Measurements from ENCODE around the gene NSMF.

The NSMF gene

DNA sequence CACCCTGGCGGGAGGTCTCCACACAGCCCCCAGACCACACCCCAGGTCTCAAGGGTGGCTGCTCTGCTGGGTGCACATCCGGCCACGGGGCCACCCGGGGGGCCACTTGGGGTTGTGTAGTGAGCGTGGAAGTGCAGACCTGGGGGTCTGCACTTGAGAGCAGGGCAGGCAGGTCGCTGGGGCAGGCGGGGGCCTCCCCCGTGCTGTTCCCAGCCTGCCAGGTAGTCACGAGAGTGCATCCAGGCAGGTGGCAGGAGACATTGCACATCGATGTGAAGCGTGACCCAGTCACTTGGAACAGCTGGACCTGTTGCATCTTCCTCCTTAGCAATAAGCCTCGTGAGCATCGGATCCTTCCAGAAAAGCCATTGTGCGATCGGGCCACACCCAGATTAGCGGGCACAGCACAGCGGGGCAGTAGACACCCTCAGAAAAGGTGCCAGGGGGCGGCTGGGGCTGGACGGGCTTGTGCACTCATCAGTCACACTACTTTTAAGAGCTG is 13.2 kb downstream of the NSMF start:
- DNase-seq (ENCODE audit: low read depth in 2 of 2): no peak

DNA sequence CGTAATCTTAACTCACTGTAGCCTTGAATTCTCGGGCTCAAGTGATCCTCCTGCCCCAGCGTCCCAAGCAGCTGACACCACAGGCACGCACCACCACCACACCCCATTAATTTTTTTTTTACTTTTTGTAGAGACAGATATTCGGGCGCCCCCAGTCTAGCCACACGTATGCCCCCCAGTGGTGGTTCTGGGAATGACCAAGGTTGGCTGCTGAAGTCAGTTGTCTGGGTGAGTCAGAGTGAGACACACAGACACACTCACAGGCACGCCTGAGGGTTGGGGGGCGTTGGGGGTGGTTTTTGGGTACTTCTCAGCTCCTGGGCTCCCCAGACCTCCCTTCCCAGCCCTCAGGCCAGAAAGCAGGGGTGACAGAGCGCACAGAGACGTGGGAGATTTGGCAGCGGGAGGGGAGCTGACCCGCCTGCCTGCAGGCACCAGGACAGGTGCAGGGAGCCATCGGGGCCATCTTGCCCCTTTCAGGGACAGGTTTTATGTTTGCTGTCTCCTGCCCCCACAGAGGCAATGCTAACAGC is 13.8 kb downstream of the NSMF start:
- DNase-seq (ENCODE audit: low read depth in 2 of 2): peak; percentile 83 to 86

DNA sequence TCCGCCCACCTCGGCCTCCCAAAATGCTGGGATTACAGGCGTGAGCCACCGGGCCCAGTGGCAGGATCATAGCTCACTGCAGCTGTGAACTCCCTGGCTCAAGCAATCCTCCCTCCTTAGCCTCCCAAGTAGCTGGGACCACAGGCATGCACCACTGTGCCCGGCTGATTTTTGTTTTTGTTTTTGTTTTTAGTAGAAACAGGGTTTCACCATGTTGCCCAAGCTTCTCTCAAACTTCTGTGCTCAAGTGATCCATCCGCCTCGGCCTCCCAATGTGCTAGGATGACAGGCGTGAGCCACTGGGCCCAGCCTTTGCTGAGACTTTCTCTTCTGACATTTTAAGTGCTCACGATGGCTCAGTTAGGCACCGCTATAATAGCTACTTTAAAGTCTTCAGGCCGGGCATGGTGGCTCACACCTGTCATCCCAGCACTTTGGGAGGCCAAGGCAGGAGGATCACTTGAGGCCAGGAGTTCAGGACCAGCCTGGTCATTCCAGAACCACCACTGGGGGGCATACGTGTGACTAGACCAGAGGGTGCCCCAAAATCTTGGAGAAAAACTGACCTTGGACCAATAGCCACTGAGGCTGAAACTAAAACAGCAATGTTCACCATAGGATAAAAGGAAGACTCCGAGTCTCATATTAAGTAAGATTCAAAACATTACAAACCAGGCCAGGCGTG is 14.9 kb downstream of the NSMF start:
- no peak for DNase-seq (ENCODE audit: low read depth in 2 of 2)

DNA sequence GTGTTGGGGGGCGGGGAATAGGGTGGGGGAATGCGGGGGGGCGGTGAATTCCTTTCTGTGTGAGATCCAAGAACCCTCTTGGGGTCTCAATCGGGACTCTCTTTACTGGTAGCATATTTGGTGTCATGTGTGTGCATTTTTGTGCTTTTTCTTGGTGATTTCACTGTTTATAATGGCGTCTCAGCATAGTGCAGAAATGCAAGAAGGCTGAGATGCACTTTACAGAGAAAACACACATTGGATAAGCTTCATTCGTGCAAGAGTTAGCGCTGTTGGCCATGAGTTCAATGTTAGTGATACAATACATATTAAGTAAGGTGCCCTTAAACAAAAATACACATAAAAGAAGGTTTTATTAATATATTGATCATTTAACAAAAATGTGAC is 17.2 kb downstream of the NSMF start:
- DNase-seq (ENCODE audit: low read depth in 2 of 2): no peak

DNA sequence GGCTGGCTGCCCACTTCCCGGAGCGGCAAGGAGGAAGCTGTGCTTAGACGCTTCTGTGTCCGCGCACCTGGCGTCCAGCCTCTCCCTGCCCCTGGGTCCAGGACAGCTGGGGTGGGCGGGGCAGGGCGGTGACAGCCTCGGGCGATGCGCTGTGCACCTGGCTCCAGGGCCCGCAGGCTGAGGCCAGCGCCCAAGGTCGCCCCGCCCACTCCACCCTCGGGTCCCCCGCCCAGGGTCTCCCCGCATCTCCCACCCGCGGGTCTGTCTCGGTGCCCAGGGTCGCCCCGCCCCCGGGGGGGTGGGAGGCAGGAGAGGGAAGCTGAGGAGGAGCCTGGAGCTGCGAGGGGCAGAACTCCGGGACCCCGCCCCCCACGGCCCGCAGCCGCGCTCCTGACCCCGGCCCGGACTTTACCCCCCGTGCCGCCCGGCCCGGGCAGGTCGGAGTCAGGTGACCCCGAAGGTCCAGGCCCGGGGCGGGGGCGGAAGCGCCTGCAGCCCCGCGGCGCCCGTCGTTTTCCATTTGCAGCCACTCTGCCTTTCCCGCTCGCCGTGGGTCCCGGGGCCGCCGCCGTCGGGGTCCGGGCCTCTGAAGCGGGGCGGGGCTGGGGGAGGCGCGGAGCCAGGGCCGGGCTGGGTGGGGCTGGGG is 17.7 kb downstream of the NSMF start, which contains the start of gene ENTPD8:
TSS of gene ENTPD8 (minus strand) at position 69 of the 646 bp plus-strand sequence. CDS start 3,072 bp downstream, outside the sequence.
- DNase-seq (ENCODE audit: low read depth in 2 of 2): no peak

DNA sequence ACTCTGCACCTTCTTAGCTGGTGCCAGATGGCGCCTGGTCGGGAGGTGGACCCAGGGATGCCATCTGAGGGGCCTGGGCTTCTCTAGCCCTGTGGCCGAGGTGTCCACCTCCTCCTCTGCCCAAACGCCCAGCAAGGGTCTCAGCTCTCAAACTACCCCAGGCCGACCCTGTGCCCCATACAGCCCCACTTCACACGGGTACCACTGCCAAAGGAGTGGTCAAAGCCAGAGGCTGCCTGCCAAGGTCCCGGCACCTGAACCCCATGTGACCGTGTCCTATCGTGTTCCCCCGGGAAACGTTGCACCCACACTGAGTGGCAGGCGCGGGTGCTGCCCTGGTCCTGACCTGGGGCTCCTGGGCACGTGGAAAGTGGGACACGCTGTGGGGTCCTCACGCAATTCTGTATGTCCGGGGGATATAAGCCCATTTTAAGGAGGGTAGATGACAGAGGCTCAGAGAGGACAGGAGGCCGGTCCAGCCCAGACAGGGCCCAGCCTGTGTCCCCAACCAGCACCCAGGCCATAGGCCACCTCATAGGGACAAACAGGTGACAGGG is 19.9 kb downstream of the NSMF start:
- no peak for DNase-seq (ENCODE audit: low read depth in 2 of 2)

DNA sequence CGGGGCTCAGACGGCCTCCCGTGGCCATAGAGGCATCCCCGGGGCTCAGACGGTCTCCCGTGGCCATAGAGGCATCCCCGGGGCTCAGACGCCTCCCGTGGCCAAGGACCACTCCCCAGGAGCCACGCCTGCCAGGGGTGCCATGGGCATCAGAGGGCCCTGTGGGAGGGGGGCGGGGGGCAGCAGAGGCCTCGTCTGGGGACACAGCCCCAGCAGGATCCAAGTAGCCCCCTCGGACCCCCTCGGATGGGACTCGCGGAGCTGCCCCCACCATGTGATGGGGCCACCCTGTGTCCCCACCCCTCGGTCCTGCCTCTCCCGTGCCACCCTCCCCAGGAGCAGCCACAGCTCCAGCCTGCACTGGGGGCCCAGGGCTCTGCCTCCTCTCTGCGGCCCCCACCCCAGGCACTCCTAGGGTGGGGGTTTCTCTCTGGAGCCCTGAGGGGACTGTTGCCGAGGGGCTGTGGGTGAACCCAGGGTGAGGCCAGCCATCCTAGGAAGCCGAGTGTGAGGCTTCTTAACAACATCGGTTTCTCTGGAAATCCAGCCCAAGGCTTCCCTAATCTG is 20.5 kb downstream of the NSMF start:
- no peak for DNase-seq (ENCODE audit: low read depth in 2 of 2)

DNA sequence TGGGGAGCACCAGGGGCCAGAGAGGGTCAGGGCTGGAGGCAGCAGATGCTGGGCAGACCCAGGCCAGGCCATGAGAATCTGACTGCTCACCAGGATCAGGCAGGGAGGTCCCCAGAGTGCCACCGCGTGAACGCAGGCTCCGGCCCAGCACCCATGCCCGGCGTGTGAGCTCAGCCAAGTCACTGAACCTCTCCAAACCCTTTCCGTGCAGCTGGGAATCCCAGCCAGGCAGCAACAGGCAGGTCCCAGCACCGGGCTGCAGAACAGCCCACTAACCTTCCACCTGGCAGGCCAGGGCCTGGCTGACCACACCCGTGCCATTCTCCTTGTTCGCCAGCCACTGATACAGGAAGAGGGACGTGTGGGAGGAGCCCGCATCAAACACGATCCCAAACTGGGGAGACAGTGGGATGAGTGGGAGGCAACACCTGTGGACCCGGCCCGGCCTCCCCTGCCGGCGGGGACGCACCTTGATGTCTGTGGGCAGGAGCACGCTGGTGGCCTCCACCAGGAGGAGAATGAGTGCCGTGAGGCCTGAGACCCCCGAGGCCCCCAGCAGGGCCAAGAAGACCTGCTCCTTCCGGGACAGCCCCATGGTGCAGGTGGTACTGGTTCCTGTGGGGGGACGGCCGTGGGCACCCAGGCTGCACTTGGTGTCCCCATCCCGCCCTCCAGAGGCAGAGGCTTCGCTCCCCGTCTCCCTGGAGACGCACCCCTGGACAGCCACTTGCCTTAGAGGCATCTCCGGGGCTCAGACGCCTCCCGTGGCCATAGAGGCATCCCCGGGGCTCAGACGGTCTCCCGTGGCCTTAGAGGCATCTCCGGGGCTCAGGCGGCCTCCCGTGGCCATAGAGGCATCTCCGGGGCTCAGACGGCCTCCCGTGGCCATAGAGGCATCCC is 21.2 kb downstream of the NSMF start:
- no peak for DNase-seq (ENCODE audit: low read depth in 2 of 2)

DNA sequence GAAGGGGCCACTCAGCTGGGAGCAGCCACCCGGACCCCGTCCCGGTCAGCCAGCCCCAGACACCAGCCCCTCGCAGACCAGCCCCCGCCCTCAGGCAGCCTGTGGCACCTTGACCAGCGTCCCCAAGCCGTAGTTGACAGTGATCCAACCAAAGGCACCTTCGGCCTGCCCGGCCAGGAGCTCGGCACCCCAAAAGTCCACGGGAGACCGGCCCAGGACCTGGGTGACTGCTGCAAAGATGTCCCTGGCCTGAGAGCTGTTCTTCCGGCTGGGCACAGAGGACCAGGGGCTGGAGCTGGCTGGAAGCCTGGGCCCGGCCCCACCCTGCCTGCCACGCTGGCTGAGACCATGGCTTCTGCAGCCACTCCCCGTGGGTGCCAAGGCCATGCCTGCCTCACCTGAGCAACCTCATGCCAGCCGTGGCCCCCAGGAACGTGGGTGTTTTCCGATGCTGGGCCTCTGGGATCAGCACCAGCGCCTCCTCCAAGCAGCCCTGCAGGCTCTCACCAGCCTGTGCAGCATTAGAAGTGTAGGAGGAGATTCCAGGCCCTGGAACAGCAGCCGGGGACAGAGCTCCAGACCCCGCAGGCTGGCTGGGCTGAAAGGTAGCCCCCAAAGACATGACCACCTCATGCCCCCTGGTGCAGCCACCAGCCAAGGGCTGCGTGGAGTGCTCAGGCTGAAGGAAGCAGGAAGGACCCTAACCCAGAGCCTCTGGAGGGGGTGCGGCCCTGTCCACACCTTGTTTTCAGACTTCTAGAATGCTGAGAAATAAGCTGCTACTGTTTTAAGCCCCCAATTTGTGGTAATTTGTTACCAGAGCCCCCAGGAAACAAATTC is 22.2 kb downstream of the NSMF start:
- no peak for DNase-seq (ENCODE audit: low read depth in 2 of 2)

DNA sequence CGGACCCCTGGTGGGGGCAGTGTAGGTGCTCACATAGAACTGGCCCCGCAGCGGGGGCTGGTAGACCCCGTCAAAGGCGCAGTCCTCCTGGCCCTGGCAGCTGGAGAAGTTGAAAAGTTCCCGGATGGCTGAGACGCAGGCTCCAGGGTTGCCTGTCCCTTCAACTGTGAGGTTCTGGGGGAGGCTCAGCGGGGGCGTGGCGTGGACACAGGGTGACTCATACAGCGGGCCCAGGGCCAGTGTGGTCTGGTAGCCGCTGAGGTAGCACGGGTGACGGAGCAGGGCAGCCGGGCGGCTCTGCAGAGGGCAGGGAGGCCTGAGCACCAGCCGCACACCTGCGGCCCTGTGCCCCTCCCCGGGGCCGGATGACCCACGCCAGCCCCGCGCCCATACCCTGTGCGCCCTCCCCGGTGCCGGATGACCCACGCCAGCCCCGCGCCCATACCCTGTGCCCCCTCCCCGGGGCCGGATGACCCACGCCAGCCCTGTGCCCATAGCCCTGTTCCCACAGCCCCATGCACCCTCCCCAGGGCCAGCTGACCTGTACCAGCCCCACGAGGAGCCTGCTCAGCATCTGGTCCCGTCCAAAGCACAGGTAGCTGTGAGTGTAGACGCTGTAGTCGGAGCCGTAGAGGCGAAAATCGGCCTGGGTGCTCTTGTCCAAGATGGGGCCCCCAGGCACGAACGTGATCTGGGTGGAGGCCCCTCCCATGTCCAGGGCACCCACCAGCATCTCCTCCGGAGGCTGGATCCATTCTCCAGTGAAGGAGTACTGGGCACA is 23.0 kb downstream of the NSMF start:
- no peak for DNase-seq (ENCODE audit: low read depth in 2 of 2)

DNA sequence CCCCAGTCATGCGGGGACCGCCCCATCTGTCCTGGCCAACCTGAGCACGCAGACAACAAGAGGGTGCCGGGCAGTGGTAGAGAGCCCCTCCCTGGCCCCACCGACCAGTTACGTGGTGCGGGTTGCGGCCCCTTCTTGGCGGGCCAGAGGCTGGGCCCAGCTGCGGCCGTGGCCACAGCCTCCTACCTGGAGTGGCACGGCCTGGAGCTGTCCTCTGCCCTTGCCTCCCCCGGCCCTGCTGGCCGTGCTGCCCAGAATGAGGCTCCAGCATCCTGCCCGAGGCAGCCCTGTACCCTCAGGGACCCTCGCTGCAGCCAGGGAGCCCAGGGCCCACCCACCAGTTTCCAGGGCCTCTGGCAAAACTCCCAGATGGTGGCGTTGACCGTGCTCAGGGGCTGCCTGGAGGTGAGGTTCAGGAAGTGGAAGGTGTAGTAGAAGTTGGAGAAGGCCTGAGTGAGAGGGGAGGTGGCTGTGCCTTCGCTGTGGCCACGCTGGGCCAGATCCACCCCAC is 23.7 kb downstream of the NSMF start:
- DNase-seq (ENCODE audit: low read depth in 2 of 2): no peak

DNA sequence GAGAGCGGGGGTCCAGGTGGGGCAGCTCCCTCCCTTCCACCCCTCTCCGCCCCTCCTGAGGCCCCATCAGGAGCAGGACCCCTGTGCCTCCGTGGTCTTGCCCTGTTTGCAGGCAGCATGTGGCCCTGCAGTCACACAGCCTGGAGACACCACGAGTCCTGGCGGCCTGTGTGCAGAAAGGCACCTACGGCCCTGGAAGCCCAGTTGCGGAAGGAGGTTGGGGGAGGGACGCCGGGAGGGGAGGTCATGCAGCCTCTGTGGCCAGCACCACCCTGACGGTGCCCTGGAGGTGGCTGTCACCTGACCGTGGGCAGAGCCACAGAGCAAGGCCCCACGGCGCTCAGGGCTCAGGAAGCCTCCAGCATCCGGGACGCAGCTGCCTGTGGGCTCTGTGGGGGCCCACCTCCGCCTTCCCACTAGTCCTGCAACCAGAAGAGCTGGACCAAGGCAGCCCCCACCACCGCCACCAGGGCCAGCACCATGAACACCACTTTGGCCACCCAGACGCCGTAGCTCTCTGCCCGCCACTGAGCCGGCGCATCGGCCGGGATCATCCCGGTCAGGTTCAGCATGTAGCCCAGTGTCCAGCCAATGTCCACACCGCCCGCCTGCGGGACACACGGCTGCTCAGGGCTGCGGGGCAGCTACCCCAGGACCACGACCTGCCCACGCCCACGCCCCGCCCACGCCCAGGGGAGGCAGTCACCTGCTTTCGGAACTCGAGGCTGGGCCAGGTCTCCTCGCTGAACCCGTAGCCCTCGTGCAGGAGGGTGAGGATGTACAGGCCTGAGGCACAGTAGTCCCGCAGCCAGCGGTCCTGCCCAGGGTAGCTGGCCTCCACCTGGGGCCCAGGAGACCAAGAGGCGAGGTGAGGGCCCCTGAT is 24.4 kb downstream of the NSMF start:
- no peak for DNase-seq (ENCODE audit: low read depth in 2 of 2)

DNA sequence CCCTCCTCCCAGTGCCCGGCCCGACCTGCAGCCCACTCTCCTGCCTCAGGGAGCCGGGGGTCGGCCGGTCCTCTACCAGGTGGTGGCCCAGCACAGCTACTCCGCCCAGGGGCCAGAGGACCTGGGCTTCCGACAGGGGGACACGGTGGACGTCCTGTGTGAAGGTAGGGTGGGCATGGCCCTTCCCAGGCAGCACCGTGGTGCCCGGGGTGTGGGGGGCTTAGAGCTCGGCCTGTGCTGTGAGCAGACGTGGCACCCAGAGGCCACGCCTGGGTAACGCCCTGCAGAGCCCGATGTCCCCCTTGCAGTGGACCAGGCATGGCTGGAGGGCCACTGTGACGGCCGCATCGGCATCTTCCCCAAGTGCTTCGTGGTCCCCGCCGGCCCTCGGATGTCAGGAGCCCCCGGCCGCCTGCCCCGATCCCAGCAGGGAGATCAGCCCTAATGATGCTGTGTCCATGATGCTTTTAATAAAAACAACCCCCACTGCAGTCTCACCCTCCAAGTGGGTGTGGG is 25.2 kb downstream of the NSMF start:
- DNase-seq (ENCODE audit: low read depth in 2 of 2): no peak

DNA sequence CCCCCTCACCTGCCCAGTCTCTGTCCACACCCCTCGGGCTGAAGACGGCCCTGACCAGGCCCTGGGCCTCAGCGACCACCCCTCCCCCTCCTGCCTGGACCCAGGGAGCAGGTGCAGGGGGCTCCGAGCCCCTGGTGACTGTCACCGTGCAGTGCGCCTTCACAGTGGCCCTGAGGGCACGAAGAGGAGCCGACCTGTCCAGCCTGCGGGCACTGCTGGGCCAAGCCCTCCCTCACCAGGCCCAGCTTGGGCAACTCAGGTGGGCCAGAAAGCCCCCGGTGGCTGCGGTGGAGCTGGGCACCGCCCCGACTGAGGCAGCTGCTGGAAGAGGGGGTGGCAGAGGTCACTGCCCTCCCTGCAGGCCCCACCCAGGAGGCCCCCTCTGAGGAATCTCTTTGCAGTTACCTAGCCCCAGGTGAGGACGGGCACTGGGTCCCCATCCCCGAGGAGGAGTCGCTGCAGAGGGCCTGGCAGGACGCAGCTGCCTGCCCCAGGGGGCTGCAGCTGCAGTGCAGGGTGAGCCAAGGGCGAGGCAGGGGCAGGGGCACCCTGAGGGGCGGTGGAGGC is 25.7 kb downstream of the NSMF start:
- no peak for DNase-seq (ENCODE audit: low read depth in 2 of 2)

DNA sequence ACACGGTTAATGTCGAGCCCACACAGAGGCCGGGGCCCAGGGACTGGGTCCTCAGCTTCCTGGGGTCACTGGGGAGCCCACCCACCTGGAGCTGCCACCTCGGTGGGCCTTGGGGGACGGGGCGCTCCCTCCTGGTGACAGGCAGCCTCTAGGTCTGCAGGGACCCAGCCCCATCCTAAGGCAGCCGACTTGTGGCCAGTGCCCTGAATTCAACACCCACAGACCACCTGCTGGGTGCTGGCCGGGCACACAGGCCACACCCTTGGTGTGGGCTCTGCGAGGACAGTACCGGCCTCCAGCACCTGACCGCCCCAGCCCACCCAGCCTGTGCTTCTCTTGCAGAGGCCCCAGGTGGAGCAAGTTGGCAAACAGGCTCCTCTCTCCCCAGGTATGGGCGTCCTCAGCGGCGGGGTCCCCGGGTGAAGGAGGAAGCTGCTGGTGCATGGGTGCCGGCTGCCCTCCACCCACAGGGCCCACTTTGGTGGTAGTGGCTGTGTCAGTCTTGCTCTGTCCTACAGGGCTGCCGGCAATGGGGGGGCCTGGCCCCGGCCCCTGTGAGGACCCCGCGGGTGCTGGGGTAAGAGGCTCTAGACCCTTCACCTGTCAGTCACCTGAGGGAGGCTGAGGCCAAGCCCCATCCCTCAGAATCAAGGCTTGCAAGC is 26.3 kb downstream of the NSMF start:
- no peak for DNase-seq (ENCODE audit: low read depth in 2 of 2)

DNA sequence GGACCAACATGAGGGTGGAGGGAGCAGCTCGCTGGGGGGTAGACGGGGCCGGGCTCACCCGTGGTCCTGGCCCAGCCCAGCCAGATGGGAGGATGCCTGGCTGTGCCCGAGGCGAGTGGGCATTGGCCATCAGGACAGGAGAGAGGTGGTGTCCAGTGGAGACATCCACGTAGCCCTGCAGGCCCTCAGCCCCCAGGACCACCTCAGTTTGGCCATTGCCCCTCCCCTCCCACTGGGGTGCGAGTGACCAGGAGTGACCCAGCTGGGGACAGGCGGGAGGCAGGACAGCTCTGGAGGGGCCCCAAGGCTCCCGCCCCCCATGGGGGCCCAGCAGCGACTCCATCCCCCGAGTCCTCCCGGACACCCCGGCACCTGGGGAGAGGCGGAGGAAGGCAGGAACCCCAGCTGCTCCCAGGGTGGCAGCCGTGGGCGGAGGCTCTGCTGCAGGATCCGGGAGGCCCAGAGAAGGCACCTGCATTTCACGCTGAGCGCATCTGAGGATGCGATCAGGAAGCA is 27.7 kb downstream of the NSMF start:
- no peak for DNase-seq (ENCODE audit: low read depth in 2 of 2)

DNA sequence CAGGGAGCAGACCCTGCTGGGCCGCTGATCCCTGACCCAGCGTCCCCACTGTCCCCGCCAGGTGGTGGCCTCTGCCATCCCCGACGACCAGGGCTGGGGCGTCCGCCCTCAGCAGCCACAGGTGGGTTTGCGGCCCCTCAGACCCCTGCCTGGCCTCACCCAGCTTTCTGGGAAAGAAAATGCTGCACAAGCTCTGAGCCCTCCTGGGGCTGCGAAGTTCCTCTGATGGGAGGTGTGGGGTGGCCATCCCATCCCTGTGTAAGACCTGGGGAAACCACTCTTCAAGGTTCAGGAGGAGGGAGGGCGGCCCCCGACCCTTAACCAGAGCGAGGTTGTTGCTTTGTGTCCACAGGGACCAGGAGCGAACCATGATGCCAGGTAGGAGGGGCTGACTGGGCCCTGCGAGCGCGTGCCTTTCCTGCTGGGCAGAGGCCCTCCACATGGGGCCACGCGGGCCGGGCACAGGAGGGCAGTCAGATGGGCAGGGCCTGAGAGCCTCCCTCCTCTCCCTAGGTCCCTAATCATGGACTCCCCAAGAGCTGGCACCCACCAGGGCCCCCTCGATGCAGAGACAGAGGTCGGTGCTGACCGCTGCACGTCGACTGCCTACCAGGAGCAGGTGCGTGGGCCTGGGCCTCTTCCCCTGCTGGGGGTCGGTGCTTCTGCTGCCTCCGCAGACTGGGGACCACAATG is 28.3 kb downstream of the NSMF start:
- no peak for DNase-seq (ENCODE audit: low read depth in 2 of 2)
